Right ventricle myocardium superior (tissue), 1 donor: ENCODE results near the gene SGPP1. TPM values are rescaled to one million over a fixed set of nuclear protein-coding genes. Genes with fewer than 3 reads are reported as not detected.
"Not testable (repeated sequence)": the region's sequence is repeated elsewhere in the genome, so short reads cannot be mapped to it uniquely, and the experiment has no call there.

ENCODE experiments used
- ATAC-seq: fragments of 200-7000 bp; cut with Tn5 transposase; one replicate; pipeline ENCODE4 v1.9.1; 2020; ENCODE audit warnings: mild to moderate bottlenecking; ENCODE audit not compliant: poor library complexity
- DNase-seq: peaks from one replicate; pipeline ENCODE4 v3.0.0-alpha.2; 2020
- intact Hi-C: fragments of 100-400 bp; cut with DNase I; formaldehyde crosslinking; loops from one replicate; pipeline ENCODE4 v1.11.2; 2022
- total RNA-seq: library from RNA; stranded (reverse); fragmentation: NEBNext Ultra II Directional; extraction: Animal tissue kit (Norgen Biotek cat#: 25700); gene quantifications from one replicate; pipeline ENCODE4 v1.2.1, GENCODE V29; 2021
- donor health status: DM: no; HTN: yes; CAD: no; lungs with severe emphysema.

Gene SGPP1
- total RNA-seq, 1 donor from 2014 or later, result 5.6 TPM

- intact Hi-C loops, result no loop called here
- no peak for ATAC-seq
- DNase-seq, result no peak
Observed at GRCh38 chr14:63682727-63683593, 44.9 kb downstream of the SGPP1 start.

GRCh38 chr14:63678536-63678935 is 49.3 kb downstream of the SGPP1 start:
- DNase-seq, result no peak
- no peak for ATAC-seq
- intact Hi-C loops, result no loop called here

GRCh38 chr14:63677891-63678379 is 49.9 kb downstream of the SGPP1 start:
- intact Hi-C loops, result no loop called here
- ATAC-seq, result no peak
- DNase-seq, result no peak

GRCh38 chr14:63676615-63677014 is 51.2 kb downstream of the SGPP1 start:
- ATAC-seq (no peak), DNase-seq (no peak)
- intact Hi-C loops, result no loop called here

- intact Hi-C loops, result no loop called here
- DNase-seq, result no peak
- no peak for ATAC-seq
Observed at GRCh38 chr14:63673886-63674497, 53.9 kb downstream of the SGPP1 start.

GRCh38 chr14:63673255-63673654 is 54.6 kb downstream of the SGPP1 start:
- intact Hi-C loops, result no loop called here
- DNase-seq, result no peak
- no peak for ATAC-seq

GRCh38 chr14:63672417-63673180 is 55.3 kb downstream of the SGPP1 start:
- DNase-seq (no peak), ATAC-seq (no peak)
- intact Hi-C loops, result no loop called here

GRCh38 chr14:63671987-63672386 is 55.9 kb downstream of the SGPP1 start:
- DNase-seq, result no peak
- no peak for ATAC-seq
- intact Hi-C loops, result no loop called here

GRCh38 chr14:63670692-63671091 is 57.2 kb downstream of the SGPP1 start:
- no peak for ATAC-seq

GRCh38 chr14:63666335-63666734 is 61.5 kb downstream of the SGPP1 start:
- DNase-seq (no peak), ATAC-seq (no peak)
- intact Hi-C loops, result no loop called here

More at GRCh38 chr14:63670692-63671091, 57.2 kb downstream of the SGPP1 start:
- intact Hi-C loops, result no loop called here
- no peak for DNase-seq

GRCh38 chr14:63663428-63664341 is 64.2 kb downstream of the SGPP1 start:
- intact Hi-C loops, result no loop called here
- ATAC-seq (no peak), DNase-seq (no peak)

GRCh38 chr14:63662776-63663175 is 65.1 kb downstream of the SGPP1 start:
- ATAC-seq (no peak), DNase-seq (no peak)
- intact Hi-C loops, result no loop called here

- intact Hi-C loops, ATAC-seq, DNase-seq: not testable (repeated sequence)
Observed at GRCh38 chr14:63661881-63662280, 66.0 kb downstream of the SGPP1 start.

GRCh38 chr14:63659726-63660125 is 68.1 kb downstream of the SGPP1 start:
- DNase-seq (no peak), ATAC-seq (no peak)
- intact Hi-C loops, result no loop called here

- ATAC-seq (no peak), DNase-seq (no peak)
- intact Hi-C loops, result no loop called here
Observed at GRCh38 chr14:63656194-63656593, 71.7 kb downstream of the SGPP1 start.

- no peak for DNase-seq
- no peak for ATAC-seq
- intact Hi-C loops, result no loop called here
Observed at GRCh38 chr14:63654936-63655335, 72.9 kb downstream of the SGPP1 start.

- DNase-seq (no peak), ATAC-seq (no peak)
- intact Hi-C loops, result no loop called here
Observed at GRCh38 chr14:63654346-63654745, 73.5 kb downstream of the SGPP1 start.

- intact Hi-C loops, result no loop called here
- DNase-seq (no peak), ATAC-seq (no peak)
Observed at GRCh38 chr14:63652406-63652805, 75.5 kb downstream of the SGPP1 start.
